Panc1 (cell line): Measurements from ENCODE around the gene NEDD8.

ENCODE experiments used
- TF ChIP-seq, protein P1 (sequence below): fragments of 450-650 bp; IDR thresholded peaks from 2 replicates; pipeline ENCODE4 v1.5.1; 2017; ENCODE audit warnings: mild to moderate bottlenecking
- TF ChIP-seq, protein P2 (sequence below), 2 experiments: IDR thresholded peaks; 2 replicates each; pipeline ENCODE4 v1.6.1; 2011 to 2012; ENCODE audit warnings: low read depth in 2 of 2, control low read depth in 1 of 2, low read length in 1 of 2, mild to moderate bottlenecking in 1 of 2, moderate library complexity in 1 of 2; ENCODE audit not compliant: insufficient read depth in 1 of 2

DNA sequence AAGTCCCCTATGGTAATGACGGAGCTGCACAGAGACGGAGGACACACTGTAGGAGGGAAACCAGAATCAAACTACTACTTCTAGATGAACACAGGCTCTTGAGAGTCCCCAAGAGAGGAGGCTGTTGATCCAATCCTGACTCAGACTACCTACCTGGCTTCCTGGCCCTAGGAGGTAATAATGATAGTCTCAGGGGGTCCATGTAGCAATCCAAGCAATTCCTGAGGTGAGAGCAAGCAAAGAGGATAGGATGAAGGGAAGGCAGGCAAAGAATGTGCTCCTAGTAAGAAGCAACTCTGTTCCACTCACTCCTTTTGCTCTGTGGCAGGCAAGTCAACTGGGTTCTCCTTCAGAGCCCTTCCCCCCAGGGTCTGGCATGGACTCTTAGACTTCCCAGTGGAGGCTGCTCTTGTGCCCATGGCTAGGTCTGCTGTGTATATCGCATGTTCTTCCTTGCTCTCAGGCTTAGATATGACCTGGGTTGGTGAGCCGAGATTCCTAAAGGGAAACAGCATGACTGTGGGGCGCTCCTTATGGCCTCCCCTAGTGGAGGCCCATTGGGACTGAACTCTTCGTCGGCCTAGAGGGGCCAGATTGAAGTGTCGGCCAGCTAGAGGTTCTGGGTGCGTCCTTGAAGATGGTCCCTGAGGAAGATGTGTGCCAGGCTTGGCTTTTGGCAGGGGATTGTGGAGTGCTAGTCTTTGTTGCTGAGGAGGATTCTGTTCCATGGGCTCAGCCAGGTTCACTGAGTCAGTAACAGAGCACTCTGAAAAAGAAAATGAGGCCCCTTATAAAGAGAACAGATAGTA lies 8.1 kb upstream of the NEDD8 start:
- TF ChIP-seq, protein P1, sequence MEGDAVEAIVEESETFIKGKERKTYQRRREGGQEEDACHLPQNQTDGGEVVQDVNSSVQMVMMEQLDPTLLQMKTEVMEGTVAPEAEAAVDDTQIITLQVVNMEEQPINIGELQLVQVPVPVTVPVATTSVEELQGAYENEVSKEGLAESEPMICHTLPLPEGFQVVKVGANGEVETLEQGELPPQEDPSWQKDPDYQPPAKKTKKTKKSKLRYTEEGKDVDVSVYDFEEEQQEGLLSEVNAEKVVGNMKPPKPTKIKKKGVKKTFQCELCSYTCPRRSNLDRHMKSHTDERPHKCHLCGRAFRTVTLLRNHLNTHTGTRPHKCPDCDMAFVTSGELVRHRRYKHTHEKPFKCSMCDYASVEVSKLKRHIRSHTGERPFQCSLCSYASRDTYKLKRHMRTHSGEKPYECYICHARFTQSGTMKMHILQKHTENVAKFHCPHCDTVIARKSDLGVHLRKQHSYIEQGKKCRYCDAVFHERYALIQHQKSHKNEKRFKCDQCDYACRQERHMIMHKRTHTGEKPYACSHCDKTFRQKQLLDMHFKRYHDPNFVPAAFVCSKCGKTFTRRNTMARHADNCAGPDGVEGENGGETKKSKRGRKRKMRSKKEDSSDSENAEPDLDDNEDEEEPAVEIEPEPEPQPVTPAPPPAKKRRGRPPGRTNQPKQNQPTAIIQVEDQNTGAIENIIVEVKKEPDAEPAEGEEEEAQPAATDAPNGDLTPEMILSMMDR: no peak
- TF ChIP-seq, protein P2, sequence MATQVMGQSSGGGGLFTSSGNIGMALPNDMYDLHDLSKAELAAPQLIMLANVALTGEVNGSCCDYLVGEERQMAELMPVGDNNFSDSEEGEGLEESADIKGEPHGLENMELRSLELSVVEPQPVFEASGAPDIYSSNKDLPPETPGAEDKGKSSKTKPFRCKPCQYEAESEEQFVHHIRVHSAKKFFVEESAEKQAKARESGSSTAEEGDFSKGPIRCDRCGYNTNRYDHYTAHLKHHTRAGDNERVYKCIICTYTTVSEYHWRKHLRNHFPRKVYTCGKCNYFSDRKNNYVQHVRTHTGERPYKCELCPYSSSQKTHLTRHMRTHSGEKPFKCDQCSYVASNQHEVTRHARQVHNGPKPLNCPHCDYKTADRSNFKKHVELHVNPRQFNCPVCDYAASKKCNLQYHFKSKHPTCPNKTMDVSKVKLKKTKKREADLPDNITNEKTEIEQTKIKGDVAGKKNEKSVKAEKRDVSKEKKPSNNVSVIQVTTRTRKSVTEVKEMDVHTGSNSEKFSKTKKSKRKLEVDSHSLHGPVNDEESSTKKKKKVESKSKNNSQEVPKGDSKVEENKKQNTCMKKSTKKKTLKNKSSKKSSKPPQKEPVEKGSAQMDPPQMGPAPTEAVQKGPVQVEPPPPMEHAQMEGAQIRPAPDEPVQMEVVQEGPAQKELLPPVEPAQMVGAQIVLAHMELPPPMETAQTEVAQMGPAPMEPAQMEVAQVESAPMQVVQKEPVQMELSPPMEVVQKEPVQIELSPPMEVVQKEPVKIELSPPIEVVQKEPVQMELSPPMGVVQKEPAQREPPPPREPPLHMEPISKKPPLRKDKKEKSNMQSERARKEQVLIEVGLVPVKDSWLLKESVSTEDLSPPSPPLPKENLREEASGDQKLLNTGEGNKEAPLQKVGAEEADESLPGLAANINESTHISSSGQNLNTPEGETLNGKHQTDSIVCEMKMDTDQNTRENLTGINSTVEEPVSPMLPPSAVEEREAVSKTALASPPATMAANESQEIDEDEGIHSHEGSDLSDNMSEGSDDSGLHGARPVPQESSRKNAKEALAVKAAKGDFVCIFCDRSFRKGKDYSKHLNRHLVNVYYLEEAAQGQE (IDR thresholded peaks at IDR 0.05; ENCODE audit: insufficient read depth in 1 of 2, low read depth in 2 of 2, low read length in 1 of 2): no peak
